ENCODE measurements around the gene LIME1.
"Not testable (repeated sequence)": the region's sequence is repeated elsewhere in the genome, so short reads cannot be mapped to it uniquely, and the experiment has no call there.

LIME1 gene

DNA sequence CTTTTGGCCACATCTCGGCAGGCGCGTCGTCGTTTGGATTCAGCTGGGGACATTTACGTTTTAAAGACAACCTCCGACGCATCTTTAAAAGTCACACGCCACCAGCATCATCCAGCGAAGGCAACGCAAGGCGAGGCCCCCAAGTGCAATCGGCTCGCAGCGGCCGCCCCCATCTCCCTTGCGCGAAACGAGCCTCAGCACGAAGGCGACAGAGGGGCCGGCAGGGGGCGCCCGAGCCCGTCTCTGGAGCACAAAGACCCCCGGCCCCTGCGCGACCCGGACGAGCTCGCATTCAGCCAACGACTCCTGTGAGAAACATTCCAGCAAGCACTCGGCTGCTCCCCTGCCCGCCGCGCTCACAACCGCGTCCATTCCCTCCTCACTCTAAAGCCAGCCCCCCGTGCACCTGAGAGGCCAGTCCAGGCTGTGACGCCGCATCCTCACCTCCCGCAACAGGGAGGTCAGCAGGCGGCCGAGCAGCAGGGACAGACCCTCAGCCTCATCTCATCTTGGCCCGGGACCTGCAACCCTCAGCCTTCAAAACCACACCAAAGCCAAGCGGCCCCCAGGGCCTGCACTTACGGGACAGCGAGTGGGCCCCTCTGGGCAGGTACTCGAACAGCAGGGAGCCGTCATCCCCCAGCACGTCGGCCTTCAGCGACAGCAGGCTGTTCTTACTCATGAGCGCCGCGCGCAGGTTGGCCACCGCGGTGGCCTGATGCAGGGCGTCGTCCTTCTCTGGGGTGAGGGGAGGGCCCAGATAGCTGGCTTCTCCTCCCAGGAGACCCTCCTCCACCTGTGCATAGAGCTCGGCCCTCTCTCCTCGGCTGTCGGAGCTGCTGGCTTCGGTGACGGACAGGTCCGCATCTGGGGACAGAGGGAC lies 38.9 kb downstream of the LIME1 start:
- DNase-seq, result peak; percentile 30

DNA sequence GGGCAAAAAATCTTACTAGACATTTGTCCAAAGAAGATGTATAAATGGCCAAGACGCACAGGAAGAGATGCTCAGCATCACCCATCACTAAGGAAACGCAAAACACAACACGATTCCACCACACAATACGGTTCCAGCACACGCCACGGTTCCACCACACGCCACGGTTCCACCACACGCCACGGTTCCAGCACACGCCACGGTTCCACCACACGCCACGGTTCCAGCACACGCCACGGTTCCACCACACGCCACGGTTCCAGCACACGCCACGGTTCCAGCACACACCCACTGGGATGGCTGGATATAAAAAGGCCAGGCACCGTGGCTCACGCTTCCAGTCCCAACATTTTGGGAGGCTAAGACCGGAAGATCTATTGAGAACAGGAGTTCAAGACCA lies 40.4 kb downstream of the LIME1 start:
- DNase-seq, result not testable (repeated sequence)

DNA sequence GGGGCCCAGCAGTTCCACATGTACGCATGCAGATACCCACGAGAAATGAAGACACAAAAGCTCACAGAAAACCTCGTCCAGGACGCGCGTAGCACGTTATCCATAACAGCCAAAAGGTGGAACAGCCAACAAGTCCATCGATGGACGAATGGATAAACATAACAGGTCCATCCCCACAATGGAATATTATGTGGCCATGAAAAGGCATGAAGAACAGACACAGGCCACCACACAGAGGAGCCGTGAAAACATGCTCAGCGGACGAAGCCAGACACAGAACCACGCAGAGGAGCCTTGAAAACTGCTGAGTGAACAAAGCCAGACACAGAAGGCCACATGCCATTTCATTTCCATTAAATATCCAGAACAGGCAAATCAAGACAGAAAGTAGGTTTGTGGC lies 41.1 kb downstream of the LIME1 start:
- DNase-seq, result no peak

DNA sequence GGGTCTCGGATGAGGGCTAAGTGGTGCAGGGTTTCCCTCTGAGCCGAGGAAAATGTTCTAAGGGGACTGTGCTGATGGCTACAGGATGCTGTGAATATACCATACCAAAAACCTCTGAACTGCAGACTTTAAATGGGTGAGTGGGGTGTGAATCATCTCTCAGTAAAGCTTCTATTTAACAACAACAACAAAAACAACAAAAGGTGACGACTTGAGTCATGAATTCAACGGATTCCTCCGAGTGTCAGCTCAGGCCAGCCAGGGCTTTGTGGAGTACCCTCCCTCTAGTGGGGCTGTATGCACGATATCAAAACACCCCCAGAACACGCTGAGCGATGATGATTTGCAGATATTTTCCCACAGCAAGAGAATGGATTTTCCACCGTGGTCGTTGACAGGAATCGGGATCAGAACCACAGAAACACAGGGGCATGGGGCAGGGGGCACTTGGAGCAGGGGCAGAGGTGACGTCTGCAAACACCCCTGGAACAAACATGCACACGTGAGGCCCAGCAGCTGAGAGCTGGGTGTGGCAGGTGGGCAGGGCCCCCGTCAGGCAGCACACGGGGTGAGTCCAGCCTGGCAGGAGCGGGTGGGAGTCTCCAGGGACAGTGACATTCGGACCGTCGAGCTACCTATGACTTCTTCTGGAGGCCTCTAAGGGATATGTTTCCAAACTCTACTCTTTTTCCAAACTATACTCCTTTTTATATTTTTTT lies 41.7 kb downstream of the LIME1 start:
- DNase-seq, result no peak

DNA sequence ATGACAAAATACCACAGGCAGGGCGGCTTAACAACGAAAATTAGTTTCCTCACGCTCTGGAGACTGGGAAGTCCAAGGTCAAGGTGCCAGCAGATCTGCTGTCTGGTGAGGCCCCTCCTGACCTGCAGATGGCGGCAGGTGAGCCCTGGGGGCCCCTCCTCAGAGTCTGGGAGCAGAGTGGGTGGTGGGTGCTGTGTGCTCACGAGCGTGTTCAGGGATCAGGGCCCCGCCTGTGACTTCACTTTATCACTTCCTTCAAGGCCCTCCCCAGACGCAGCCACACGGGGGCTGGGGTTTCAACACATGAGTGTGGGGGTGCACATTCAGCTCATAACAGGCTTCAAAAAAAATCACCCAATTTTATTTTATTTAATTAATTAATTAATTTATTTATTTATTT lies 42.4 kb downstream of the LIME1 start:
- no peak for DNase-seq

DNA sequence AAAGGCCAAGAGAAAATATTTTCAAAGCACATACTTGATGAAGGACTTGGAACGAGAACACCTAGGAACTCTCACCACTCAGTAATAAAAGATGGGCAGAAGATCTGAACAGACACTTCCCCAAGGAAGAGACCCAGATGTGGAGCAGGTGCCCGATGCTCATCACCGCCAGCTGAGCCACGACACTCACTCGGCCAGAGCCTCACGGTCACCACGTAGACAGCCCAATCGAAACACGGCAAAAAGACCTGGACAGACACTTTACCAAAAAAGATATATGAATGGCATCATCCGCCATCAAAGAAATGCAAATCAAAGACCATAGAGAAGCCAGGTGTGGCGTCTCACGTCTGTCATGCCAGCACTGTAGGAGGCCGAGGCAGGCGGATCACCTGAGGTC lies 44.7 kb downstream of the LIME1 start:
- DNase-seq, result no peak

DNA sequence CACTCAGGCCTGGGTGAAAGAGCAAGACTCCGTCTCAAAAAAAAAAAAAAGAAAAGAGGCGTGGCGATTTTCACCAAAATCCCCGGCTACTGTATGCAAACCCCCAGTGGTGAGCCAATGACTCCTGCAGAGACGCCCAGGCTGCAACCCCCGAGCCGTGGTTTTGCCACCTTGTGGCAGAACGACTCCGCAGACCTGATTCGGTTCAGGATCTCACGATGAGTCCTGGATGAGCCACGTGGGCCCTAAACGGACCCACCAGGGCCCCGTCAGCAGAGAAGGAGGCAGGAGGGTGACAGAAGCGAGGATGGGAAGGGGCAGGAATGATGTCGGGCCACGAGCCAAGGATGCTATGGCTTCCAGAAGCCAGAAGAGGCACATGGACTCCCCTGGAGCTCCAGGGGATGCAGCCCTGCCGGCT lies 45.6 kb downstream of the LIME1 start:
- DNase-seq, result peak; percentile 20

DNA sequence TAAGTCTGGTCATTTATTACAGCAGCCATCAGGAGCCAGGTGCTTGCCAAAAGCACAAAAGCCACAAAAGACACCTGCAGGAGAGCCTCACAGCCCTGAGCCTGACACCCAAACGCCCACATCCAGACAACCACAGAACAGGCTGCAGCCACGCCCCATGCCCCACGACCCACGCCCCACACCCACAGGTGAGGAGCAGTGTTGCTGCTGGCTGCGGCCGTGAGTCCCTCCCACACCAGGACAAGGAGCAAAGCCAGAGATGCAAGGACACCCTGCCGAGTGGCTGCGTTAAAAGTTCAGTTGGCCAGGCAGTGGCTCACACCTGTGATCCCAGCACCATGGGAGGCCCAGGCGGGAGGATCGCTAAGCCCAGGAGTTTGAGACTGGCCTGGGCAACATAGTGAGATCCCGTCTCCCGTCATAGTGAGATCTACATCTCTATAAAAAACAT lies 46.1 kb downstream of the LIME1 start:
- DNase-seq, result no peak

DNA sequence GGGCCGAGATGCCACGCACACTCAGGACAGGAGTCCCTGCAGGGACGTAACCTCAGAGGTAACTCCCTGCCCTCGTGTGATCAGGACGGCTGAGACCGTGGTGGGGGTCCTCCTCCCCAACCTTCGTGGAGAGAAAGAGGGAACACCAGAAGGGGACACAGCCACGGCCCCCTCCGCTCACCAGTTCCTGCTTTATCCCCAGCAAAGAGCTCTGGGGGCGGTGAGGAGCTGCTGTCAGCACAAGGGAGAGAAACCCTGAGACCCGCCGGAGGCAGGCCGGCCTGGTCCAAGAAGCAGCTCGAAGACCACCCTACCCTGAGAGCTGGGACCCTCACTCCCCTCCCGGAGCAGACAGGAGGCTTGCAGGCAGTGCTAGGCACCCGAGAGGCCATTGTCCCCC lies 47.5 kb downstream of the LIME1 start:
- no peak for DNase-seq

DNA sequence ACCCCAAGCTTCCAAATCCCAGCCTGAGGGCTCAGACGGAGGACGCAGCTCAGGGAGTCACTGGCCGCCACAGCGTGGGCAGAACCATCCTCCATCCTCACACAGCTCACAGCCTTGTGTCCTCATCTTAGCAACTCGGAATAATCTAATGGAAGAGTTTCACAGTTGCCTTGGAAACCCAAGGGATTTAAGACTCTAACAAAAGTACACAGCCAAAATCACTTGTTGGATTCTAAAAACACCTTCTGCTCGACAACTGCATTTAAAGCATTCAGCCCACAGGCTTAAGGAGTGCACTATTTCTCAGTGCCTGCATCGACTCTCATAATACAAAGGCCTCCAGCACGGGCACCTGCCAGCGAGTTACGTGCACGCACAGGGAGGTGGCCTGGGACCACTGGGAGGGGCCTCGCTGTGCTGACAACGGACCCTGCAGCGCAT lies 49.2 kb downstream of the LIME1 start:
- DNase-seq, result no peak

DNA sequence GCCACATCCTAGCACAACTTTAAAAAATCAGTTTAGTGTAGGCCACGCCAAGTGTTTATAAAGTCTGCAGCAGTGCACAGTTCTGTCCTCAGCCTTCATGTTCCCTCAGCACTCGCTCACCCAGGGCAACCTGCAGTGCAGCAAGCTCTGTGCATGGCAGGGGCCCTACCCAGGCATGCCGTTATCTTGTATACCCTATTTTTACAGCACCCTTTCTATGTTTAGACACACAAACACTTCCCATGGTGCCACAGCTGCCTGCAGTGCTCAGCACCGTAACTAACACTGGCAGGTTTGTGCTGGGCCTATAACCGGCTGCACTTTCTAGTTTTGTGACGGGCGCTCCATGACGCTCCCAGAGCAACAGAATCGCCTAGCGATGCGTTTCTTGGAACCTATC lies 50.8 kb downstream of the LIME1 start:
- DNase-seq, result no peak

DNA sequence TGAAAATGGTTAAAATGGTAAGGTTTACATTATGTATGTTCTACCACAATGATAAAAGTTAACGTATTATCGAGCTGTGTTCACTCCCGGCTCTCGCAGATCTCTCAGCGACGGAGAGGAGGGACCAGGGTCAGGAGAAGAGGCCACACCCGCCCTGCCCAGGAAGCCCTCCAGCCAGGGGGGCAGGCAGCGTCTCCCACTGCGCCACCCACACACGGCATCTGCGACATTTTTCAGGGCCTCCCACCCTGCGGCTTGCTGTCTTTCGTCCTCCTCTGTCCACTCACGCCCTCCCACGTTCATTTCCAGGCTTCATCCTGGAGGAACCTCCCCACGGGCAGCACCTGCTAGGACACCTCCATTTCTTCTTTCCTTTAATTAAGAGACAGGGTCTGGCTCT lies 51.3 kb downstream of the LIME1 start:
- DNase-seq, result no peak
